NCI-H2107 treated with DMSO at 0.1 percent for 48 hours (cell line): ENCODE data around the gene GATA5.
A peak's percentile ranks its signal among the peaks of the same experiment; 100 is the strongest.

Source experiments
- DNase-seq: peaks from one replicate; lab custom pipeline; 2025; ENCODE audit not compliant: unreplicated experiment; lab: John Stamatoyannopoulos, UW

Gene GATA5

GRCh38 chr20:62488470-62488869 is 12.7 kb upstream of the GATA5 start:
- DNase-seq: no peak

GRCh38 chr20:62487561-62488354 is 12.0 kb upstream of the GATA5 start:
- no peak for DNase-seq

- no peak for DNase-seq
These were observed 11.3 kb upstream of the GATA5 start for GRCh38 chr20:62487118-62487517.

GRCh38 chr20:62486484-62486883 is 10.7 kb upstream of the GATA5 start:
- DNase-seq: no peak

GRCh38 chr20:62485701-62486089 is 9.9 kb upstream of the GATA5 start:
- no peak for DNase-seq

- DNase-seq: no peak
These were observed 9.4 kb upstream of the GATA5 start for GRCh38 chr20:62485062-62485700.

- DNase-seq: no peak
These were observed 8.7 kb upstream of the GATA5 start for GRCh38 chr20:62484478-62484877.

- no peak for DNase-seq
These were observed 8.0 kb upstream of the GATA5 start for GRCh38 chr20:62483613-62484458.

GRCh38 chr20:62482974-62483373 is 7.2 kb upstream of the GATA5 start:
- no peak for DNase-seq

- no peak for DNase-seq
These were observed 6.5 kb upstream of the GATA5 start for GRCh38 chr20:62482146-62482809.

- DNase-seq: no peak
These were observed 5.8 kb upstream of the GATA5 start for GRCh38 chr20:62481425-62482145.

GRCh38 chr20:62480318-62480717 is 4.5 kb upstream of the GATA5 start:
- DNase-seq: peak; percentile 23

- no peak for DNase-seq
These were observed 3.9 kb upstream of the GATA5 start for GRCh38 chr20:62479656-62480055.

GRCh38 chr20:62479156-62479555 is 3.4 kb upstream of the GATA5 start:
- DNase-seq: no peak

GRCh38 chr20:62477669-62478455 is 2.1 kb upstream of the GATA5 start:
- no peak for DNase-seq

GRCh38 chr20:62476056-62476838 is 452 bp upstream of the GATA5 start:
- no peak for DNase-seq

GRCh38 chr20:62475027-62475771 is 596 bp downstream of the GATA5 start:
- DNase-seq: no peak

- no peak for DNase-seq
These were observed 1.2 kb downstream of the GATA5 start for GRCh38 chr20:62474604-62475026.
